GM23338 (cell line): ENCODE results near the gene USP19. TPM values are rescaled to one million over a fixed set of nuclear protein-coding genes. Genes with fewer than 3 reads are reported as not detected.
A peak's percentile ranks its signal among the peaks of the same experiment; 100 is the strongest.

Source experiments
- ATAC-seq: fragments of 200-7000 bp; cut with Tn5 transposase; 3 replicates; pipeline ENCODE4 v1.9.1; 2020
- DNase-seq: peaks from one replicate; pipeline ENCODE4 v3.0.0-alpha.2; 2015; ENCODE audit warnings: low spot score
- H2AFZ ChIP-seq: fragments of 200-600 bp; sonication (generic); 2 replicates; pipeline ENCODE4 v1.8.0; 2016; ENCODE audit warnings: antibody characterized with exemption, mild to moderate bottlenecking, moderate library complexity
- H3F3A ChIP-seq: fragments of 200-600 bp; sonication (generic); replicated peaks from 2 replicates; pipeline ENCODE4 v1.8.0; 2017; ENCODE audit warnings: antibody characterized with exemption, mixed run types, low read depth
- H3K27ac ChIP-seq: fragments of 200-600 bp; sonication (generic); 2 replicates; pipeline ENCODE4 v1.6.1; 2016; ENCODE audit warnings: low read depth
- H3K27me3 ChIP-seq: fragments of 200-600 bp; sonication (generic); 2 replicates; pipeline ENCODE4 v1.8.0; 2016; ENCODE audit warnings: mild to moderate bottlenecking, mixed run types, moderate library complexity; ENCODE audit not compliant: insufficient read depth
- H3K36me3 ChIP-seq: fragments of 200-600 bp; sonication (generic); 2 replicates; pipeline ENCODE4 v1.8.0; 2016; ENCODE audit warnings: mild to moderate bottlenecking; ENCODE audit not compliant: insufficient read depth
- H3K4me1 ChIP-seq: fragments of 200-600 bp; sonication (generic); 2 replicates; pipeline ENCODE4 v1.8.0; 2016; ENCODE audit warnings: mild to moderate bottlenecking, moderate library complexity; ENCODE audit not compliant: insufficient read depth
- H3K4me2 ChIP-seq: fragments of 200-600 bp; sonication (generic); 2 replicates; pipeline ENCODE4 v1.7.1; 2017; ENCODE audit warnings: mixed run types
- H3K4me3 ChIP-seq: fragments of 200-600 bp; sonication (generic); 2 replicates; pipeline ENCODE4 v1.6.1; 2016; ENCODE audit warnings: mixed run types
- H3K79me2 ChIP-seq: fragments of 200-600 bp; sonication (generic); replicated peaks from 2 replicates; pipeline ENCODE4 v1.8.0; 2017; ENCODE audit warnings: mild to moderate bottlenecking; ENCODE audit not compliant: insufficient read depth
- H3K9me2 ChIP-seq: fragments of 200-600 bp; sonication (generic); 2 replicates; pipeline ENCODE4 v1.8.0; 2017; ENCODE audit not compliant: insufficient read depth
- H4K20me1 ChIP-seq: fragments of 200-600 bp; sonication (generic); replicated peaks from 2 replicates; pipeline ENCODE4 v1.8.0; 2017; ENCODE audit warnings: mild to moderate bottlenecking; ENCODE audit not compliant: insufficient read depth
- H3K27ac Mint-ChIP-seq: 2 replicates; pipeline ENCODE4 v1.8.0; 2020; ENCODE audit warnings: inconsistent platforms, mild to moderate bottlenecking, moderate library complexity, mixed read lengths
- H3K27me3 Mint-ChIP-seq: 3 replicates; pipeline ENCODE4 v1.8.0; 2022; ENCODE audit warnings: low read depth, mild to moderate bottlenecking, moderate library complexity, mixed read lengths, inconsistent platforms; ENCODE audit not compliant: insufficient read depth, poor library complexity
- H3K36me3 Mint-ChIP-seq: 3 replicates; pipeline ENCODE4 v1.8.0; 2021; ENCODE audit warnings: low read depth, mild to moderate bottlenecking, inconsistent platforms, moderate library complexity, mixed read lengths
- H3K4me1 Mint-ChIP-seq: 3 replicates; pipeline ENCODE4 v1.8.0; 2020; ENCODE audit warnings: mild to moderate bottlenecking, inconsistent platforms, mixed read lengths
- H3K4me3 Mint-ChIP-seq: 3 replicates; pipeline ENCODE4 v1.8.0; 2021; ENCODE audit warnings: moderate library complexity, mild to moderate bottlenecking, inconsistent platforms, mixed read lengths
- H3K9me3 Mint-ChIP-seq: 3 replicates; pipeline ENCODE4 v1.8.0; 2020; ENCODE audit warnings: moderate library complexity, mild to moderate bottlenecking, inconsistent platforms, mixed read lengths
- CREB1 ChIP-seq: fragments of 250-450 bp; sonication (Bioruptor Pico); IDR thresholded peaks from 2 replicates; pipeline ENCODE4 v1.5.0; 2020; ENCODE audit warnings: low read depth, mild to moderate bottlenecking, moderate library complexity
- ETS1 ChIP-seq: IDR thresholded peaks from 2 replicates; pipeline ENCODE4 v1.6.1; 2016; ENCODE audit warnings: antibody characterized with exemption
- EZH2 ChIP-seq: fragments of 200-600 bp; sonication (generic); IDR thresholded peaks from one replicate; pipeline ENCODE4 v1.8.0; 2017; ENCODE audit warnings: antibody characterized with exemption, mild to moderate bottlenecking, low read depth; ENCODE audit not compliant: unreplicated experiment
- EZH2phosphoT487 ChIP-seq: fragments of 200-600 bp; sonication (generic); IDR thresholded peaks from one replicate; pipeline ENCODE4 v1.8.1; 2018; ENCODE audit warnings: antibody characterized with exemption; ENCODE audit not compliant: unreplicated experiment
- JUNB ChIP-seq: IDR thresholded peaks from one replicate; pipeline ENCODE4 v1.6.1; 2016; ENCODE audit warnings: antibody characterized with exemption; ENCODE audit not compliant: unreplicated experiment
- NANOG ChIP-seq: IDR thresholded peaks from 2 replicates; pipeline ENCODE4 v1.6.1; 2016; ENCODE audit warnings: antibody characterized with exemption, borderline replicate concordance
- POLR2AphosphoS5 ChIP-seq: IDR thresholded peaks from 2 replicates; pipeline ENCODE4 v1.6.1; 2016; ENCODE audit warnings: antibody characterized with exemption, low read depth
- STAT1 ChIP-seq: IDR thresholded peaks from one replicate; pipeline ENCODE4 v1.6.1; 2016; ENCODE audit warnings: antibody characterized with exemption; ENCODE audit not compliant: unreplicated experiment
- ZNF114 ChIP-seq: fragments of 250-450 bp; sonication (Bioruptor Pico); IDR thresholded peaks from 2 replicates; pipeline ENCODE4 v1.5.0; 2020; ENCODE audit warnings: mild to moderate bottlenecking, moderate library complexity
- ZNF331 ChIP-seq: fragments of 250-450 bp; sonication (Bioruptor Pico); IDR thresholded peaks from 2 replicates; pipeline ENCODE4 v1.5.0; 2020; ENCODE audit warnings: low read depth, mild to moderate bottlenecking, moderate library complexity
- polyA plus RNA-seq: library from polyadenylated mRNA; unstranded; fragments of >200 nt; fragmentation: Nextera tagmentation; extraction: Ambion mirVana; gene quantifications from 2 replicates; pipeline ENCODE4 v1.2.1, GENCODE V29; 2016
- total RNA-seq: library from RNA; depleted of rRNA; stranded (reverse); fragments of >200 nt; shearing (Covaris generic); gene quantifications from 2 replicates; pipeline ENCODE4 v1.2.3, GENCODE V29; 2014
- TF ChIP-seq, protein P1 (sequence below): IDR thresholded peaks from one replicate; pipeline ENCODE4 v1.6.1; 2018; ENCODE audit warnings: antibody characterized with exemption; ENCODE audit not compliant: unreplicated experiment
- TF ChIP-seq, protein P2 (sequence below): fragments of 250-450 bp; sonication (Bioruptor Pico); IDR thresholded peaks from 2 replicates; pipeline ENCODE4 v1.5.0; 2020; ENCODE audit warnings: mild to moderate bottlenecking, moderate library complexity
- TF ChIP-seq, protein P3 (sequence below), 2 experiments: fragments of 200-600 bp in 1 of 2; sonication (generic) in 1 of 2; conservative IDR thresholded peaks; 2 replicates each; pipeline versions ENCODE4 v1.5.1 to v1.6.1; 2016 to 2017; ENCODE audit warnings: antibody characterized with exemption in 2 of 2, low read depth in 2 of 2, mild to moderate bottlenecking in 2 of 2, moderate library complexity in 1 of 2

The USP19 gene
- total and polyA plus RNA-seq, 2 experiments from 2014 or later, result 13.2 to 62.0 TPM

DNA sequence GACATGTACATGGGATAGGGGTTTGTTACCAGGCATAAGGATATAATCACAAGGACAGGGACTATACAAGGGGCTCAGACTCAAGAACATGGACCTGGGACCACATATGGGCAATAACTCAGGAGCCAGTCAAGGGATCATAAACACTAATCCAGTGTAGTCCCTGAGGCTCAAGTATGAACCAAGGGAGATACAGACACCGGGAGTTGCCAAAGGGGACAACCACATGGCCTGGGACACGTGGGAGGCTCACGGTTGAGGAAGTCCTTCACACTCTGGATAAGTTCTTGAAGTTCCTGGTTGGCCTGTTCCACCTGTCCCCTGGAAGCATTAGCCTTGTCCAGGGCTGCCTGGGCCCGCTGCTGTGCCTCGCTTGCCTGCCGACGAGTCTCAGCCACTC, 1.8 kb upstream of the USP19 start:
- Histone ChIP-seq H3K4me3 (no peak overlapping the region), H3F3A (peaks cover 21% of the 10 kb centered on the region), H3K36me3 (peaks cover 5% of the 10 kb centered on the region; the same call in 1 of the 2 replicates), H4K20me1 (no peaks in the 10 kb centered on the region), H2AFZ (no peak overlapping the region), H3K4me2 (no peak overlapping the region), H3K79me2 (peaks cover 10% of the 10 kb centered on the region), H3K9me2 (no peaks in the 10 kb centered on the region), H3K4me1 (peaks cover 4% of the 10 kb centered on the region; the same call in 1 of the 2 replicates), H3K27me3 (no peaks in the 10 kb centered on the region), H3K27ac (no peak overlapping the region)
- peaks cover 5% of the 10 kb centered on the region for H3K27me3 Mint-ChIP-seq
- DNase-seq, result no peak
- TF ChIP-seq POLR2AphosphoS5, result no peak
- TF ChIP-seq EZH2, result no peak
- TF ChIP-seq, protein P1, sequence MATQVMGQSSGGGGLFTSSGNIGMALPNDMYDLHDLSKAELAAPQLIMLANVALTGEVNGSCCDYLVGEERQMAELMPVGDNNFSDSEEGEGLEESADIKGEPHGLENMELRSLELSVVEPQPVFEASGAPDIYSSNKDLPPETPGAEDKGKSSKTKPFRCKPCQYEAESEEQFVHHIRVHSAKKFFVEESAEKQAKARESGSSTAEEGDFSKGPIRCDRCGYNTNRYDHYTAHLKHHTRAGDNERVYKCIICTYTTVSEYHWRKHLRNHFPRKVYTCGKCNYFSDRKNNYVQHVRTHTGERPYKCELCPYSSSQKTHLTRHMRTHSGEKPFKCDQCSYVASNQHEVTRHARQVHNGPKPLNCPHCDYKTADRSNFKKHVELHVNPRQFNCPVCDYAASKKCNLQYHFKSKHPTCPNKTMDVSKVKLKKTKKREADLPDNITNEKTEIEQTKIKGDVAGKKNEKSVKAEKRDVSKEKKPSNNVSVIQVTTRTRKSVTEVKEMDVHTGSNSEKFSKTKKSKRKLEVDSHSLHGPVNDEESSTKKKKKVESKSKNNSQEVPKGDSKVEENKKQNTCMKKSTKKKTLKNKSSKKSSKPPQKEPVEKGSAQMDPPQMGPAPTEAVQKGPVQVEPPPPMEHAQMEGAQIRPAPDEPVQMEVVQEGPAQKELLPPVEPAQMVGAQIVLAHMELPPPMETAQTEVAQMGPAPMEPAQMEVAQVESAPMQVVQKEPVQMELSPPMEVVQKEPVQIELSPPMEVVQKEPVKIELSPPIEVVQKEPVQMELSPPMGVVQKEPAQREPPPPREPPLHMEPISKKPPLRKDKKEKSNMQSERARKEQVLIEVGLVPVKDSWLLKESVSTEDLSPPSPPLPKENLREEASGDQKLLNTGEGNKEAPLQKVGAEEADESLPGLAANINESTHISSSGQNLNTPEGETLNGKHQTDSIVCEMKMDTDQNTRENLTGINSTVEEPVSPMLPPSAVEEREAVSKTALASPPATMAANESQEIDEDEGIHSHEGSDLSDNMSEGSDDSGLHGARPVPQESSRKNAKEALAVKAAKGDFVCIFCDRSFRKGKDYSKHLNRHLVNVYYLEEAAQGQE, result no peak
- TF ChIP-seq ZNF114, result no peak
- no peak for TF ChIP-seq JUNB
- TF ChIP-seq EZH2phosphoT487, result no peak
- no peak for TF ChIP-seq ETS1
- no peak for TF ChIP-seq ZNF331
- TF ChIP-seq, protein P2, sequence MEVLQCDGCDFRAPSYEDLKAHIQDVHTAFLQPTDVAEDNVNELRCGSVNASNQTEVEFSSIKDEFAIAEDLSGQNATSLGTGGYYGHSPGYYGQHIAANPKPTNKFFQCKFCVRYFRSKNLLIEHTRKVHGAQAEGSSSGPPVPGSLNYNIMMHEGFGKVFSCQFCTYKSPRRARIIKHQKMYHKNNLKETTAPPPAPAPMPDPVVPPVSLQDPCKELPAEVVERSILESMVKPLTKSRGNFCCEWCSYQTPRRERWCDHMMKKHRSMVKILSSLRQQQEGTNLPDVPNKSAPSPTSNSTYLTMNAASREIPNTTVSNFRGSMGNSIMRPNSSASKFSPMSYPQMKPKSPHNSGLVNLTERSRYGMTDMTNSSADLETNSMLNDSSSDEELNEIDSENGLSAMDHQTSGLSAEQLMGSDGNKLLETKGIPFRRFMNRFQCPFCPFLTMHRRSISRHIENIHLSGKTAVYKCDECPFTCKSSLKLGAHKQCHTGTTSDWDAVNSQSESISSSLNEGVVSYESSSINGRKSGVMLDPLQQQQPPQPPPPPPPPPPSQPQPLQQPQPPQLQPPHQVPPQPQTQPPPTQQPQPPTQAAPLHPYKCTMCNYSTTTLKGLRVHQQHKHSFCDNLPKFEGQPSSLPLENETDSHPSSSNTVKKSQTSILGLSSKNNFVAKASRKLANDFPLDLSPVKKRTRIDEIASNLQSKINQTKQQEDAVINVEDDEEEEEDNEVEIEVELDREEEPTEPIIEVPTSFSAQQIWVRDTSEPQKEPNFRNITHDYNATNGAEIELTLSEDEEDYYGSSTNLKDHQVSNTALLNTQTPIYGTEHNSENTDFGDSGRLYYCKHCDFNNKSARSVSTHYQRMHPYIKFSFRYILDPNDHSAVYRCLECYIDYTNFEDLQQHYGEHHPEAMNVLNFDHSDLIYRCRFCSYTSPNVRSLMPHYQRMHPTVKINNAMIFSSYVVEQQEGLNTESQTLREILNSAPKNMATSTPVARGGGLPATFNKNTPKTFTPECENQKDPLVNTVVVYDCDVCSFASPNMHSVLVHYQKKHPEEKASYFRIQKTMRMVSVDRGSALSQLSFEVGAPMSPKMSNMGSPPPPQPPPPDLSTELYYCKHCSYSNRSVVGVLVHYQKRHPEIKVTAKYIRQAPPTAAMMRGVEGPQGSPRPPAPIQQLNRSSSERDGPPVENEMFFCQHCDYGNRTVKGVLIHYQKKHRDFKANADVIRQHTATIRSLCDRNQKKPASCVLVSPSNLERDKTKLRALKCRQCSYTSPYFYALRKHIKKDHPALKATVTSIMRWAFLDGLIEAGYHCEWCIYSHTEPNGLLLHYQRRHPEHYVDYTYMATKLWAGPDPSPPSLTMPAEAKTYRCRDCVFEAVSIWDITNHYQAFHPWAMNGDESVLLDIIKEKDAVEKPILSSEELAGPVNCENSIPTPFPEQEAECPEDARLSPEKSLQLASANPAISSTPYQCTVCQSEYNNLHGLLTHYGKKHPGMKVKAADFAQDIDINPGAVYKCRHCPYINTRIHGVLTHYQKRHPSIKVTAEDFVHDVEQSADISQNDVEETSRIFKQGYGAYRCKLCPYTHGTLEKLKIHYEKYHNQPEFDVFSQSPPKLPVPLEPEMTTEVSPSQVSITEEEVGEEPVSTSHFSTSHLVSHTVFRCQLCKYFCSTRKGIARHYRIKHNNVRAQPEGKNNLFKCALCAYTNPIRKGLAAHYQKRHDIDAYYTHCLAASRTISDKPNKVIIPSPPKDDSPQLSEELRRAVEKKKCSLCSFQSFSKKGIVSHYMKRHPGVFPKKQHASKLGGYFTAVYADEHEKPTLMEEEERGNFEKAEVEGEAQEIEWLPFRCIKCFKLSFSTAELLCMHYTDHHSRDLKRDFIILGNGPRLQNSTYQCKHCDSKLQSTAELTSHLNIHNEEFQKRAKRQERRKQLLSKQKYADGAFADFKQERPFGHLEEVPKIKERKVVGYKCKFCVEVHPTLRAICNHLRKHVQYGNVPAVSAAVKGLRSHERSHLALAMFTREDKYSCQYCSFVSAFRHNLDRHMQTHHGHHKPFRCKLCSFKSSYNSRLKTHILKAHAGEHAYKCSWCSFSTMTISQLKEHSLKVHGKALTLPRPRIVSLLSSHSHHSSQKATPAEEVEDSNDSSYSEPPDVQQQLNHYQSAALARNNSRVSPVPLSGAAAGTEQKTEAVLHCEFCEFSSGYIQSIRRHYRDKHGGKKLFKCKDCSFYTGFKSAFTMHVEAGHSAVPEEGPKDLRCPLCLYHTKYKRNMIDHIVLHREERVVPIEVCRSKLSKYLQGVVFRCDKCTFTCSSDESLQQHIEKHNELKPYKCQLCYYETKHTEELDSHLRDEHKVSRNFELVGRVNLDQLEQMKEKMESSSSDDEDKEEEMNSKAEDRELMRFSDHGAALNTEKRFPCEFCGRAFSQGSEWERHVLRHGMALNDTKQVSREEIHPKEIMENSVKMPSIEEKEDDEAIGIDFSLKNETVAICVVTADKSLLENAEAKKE (CRISPR knock-in tag), result no peak
- no peak for TF ChIP-seq CREB1 (CRISPR knock-in tag)
- TF ChIP-seq STAT1, result no peak
- TF ChIP-seq, protein P3, sequence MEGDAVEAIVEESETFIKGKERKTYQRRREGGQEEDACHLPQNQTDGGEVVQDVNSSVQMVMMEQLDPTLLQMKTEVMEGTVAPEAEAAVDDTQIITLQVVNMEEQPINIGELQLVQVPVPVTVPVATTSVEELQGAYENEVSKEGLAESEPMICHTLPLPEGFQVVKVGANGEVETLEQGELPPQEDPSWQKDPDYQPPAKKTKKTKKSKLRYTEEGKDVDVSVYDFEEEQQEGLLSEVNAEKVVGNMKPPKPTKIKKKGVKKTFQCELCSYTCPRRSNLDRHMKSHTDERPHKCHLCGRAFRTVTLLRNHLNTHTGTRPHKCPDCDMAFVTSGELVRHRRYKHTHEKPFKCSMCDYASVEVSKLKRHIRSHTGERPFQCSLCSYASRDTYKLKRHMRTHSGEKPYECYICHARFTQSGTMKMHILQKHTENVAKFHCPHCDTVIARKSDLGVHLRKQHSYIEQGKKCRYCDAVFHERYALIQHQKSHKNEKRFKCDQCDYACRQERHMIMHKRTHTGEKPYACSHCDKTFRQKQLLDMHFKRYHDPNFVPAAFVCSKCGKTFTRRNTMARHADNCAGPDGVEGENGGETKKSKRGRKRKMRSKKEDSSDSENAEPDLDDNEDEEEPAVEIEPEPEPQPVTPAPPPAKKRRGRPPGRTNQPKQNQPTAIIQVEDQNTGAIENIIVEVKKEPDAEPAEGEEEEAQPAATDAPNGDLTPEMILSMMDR (conservative IDR thresholded peaks at IDR 0.05; ENCODE audit: low read depth in 2 of 2), result no peak
- no peak for TF ChIP-seq NANOG
- H3K27ac Mint-ChIP-seq, result no peak overlapping the region
- H3K9me3 Mint-ChIP-seq, result no peaks in the 10 kb centered on the region; the same call in 2 of the 3 replicates
- peak overlapping the region; percentile 21; the same call in 1 of the 3 replicates for H3K4me3 Mint-ChIP-seq
- peaks cover 21% of the 10 kb centered on the region for H3K36me3 Mint-ChIP-seq
- no peak for ATAC-seq
- peaks cover 4% of the 10 kb centered on the region; the same call in 2 of the 3 replicates for H3K4me1 Mint-ChIP-seq
